NK-92 treated with Interleukin-12 subunit alpha and Interleukin-12 subunit beta, amount 100 ng/mL, for 24 hours (cell line): ENCODE results near the gene GTF3C1.

Experiments
- DNase-seq: peaks from one replicate; lab custom pipeline; 2025; lab: John Stamatoyannopoulos, UW

GTF3C1 gene

GRCh38 chr16:27566417-27566816, 16.7 kb upstream of the GTF3C1 start:
- no peak for DNase-seq

- DNase-seq: no peak
These were observed 14.5 kb upstream of the GTF3C1 start for GRCh38 chr16:27564224-27564623.

- no peak for DNase-seq
These were observed 11.5 kb upstream of the GTF3C1 start for GRCh38 chr16:27561216-27561615.

GRCh38 chr16:27558932-27559331, 9.2 kb upstream of the GTF3C1 start:
- DNase-seq: no peak

- DNase-seq: no peak
These were observed 8.7 kb upstream of the GTF3C1 start for GRCh38 chr16:27558434-27558833.

- DNase-seq: no peak
These were observed 6.8 kb upstream of the GTF3C1 start for GRCh38 chr16:27556471-27556870.

GRCh38 chr16:27551036-27551435, 1.3 kb upstream of the GTF3C1 start:
- DNase-seq: no peak

GRCh38 chr16:27550582-27550920, 838 bp upstream of the GTF3C1 start:
- DNase-seq: no peak

GRCh38 chr16:27549464-27549745, 308 bp downstream of the GTF3C1 start:
- DNase-seq: no peak

- no peak for DNase-seq
These were observed 1.9 kb downstream of the GTF3C1 start for GRCh38 chr16:27547851-27548250.

GRCh38 chr16:27547134-27547533, 2.6 kb downstream of the GTF3C1 start:
- no peak for DNase-seq

- DNase-seq: no peak
These were observed 5.0 kb downstream of the GTF3C1 start for GRCh38 chr16:27544671-27545070.

- DNase-seq: no peak
These were observed 5.9 kb downstream of the GTF3C1 start for GRCh38 chr16:27543801-27544200.

- no peak for DNase-seq
These were observed 10.1 kb downstream of the GTF3C1 start for GRCh38 chr16:27539636-27540035.

GRCh38 chr16:27539120-27539519, 10.6 kb downstream of the GTF3C1 start:
- DNase-seq: no peak

GRCh38 chr16:27538528-27538927, 11.2 kb downstream of the GTF3C1 start:
- DNase-seq: no peak

GRCh38 chr16:27534256-27534655, 15.5 kb downstream of the GTF3C1 start:
- DNase-seq: no peak

- no peak for DNase-seq
These were observed 17.6 kb downstream of the GTF3C1 start for GRCh38 chr16:27531826-27532800.

- DNase-seq: no peak
These were observed 18.5 kb downstream of the GTF3C1 start for GRCh38 chr16:27531186-27531585.

- DNase-seq: no peak
These were observed 19.8 kb downstream of the GTF3C1 start for GRCh38 chr16:27529962-27530361.

- no peak for DNase-seq
These were observed 21.4 kb downstream of the GTF3C1 start for GRCh38 chr16:27528294-27528693.

- DNase-seq: no peak
These were observed 23.5 kb downstream of the GTF3C1 start for GRCh38 chr16:27526180-27526579.

- no peak for DNase-seq
These were observed 27.5 kb downstream of the GTF3C1 start for GRCh38 chr16:27522173-27522707.
